ENCODE data around the gene SULT1A1. TPM values are rescaled to one million over a fixed set of nuclear protein-coding genes. Genes with fewer than 3 reads are reported as not detected.

Gene SULT1A1
- total RNA-seq, 4 donors from 2014 or later = 120 to 959 (median 337) TPM

- Histone ChIP-seq H3K4me1 (peaks cover 0 to 14% (median 2%) of the 10 kb centered on the region in 4 donors), H3K9me3 (no peaks in the 10 kb centered on the region)
- DNase-seq = no peak
Measured at GRCh38 chr16:28556914-28557320, 52.9 kb downstream of the SULT1A1 start.

GRCh38 chr16:28555561-28555960, 54.3 kb downstream of the SULT1A1 start:
- peaks cover 0 to 14% (median 2%) of the 10 kb centered on the region in 4 donors for H3K4me1 ChIP-seq

More at GRCh38 chr16:28556914-28557320, 52.9 kb downstream of the SULT1A1 start:
- no peak overlapping the region for H3K27ac ChIP-seq
- H3K4me3 ChIP-seq = no peak overlapping the region
- no peaks in the 10 kb centered on the region for H3K27me3 ChIP-seq
- no peak for TF ChIP-seq CTCF (IDR thresholded peaks at IDR 0.05)
- H3K36me3 ChIP-seq = peaks cover 0 to 17% (median 0%) of the 10 kb centered on the region in 3 donors

More at GRCh38 chr16:28555561-28555960, 54.3 kb downstream of the SULT1A1 start:
- Histone ChIP-seq H3K36me3 (peaks cover 0 to 17% (median 0%) of the 10 kb centered on the region in 3 donors), H3K27ac (no peak overlapping the region), H3K4me3 (no peak overlapping the region), H3K27me3 (no peaks in the 10 kb centered on the region), H3K9me3 (no peaks in the 10 kb centered on the region)
- TF ChIP-seq CTCF (IDR thresholded peaks at IDR 0.05) (no peak), POLR2A (IDR thresholded peaks at IDR 0.05) (no peak)
- no peak for DNase-seq

Other genes with a start within 250 kb of the SULT1A1 start
- 10 to 100 TPM in 3 of 4 donors, not detected in 1; 11.4 to 20.6 (median 16.8) TPM for gene NPIPB6, start 246.5 kb downstream of the SULT1A1 start, total RNA-seq
- gene EIF3CL, start 206.2 kb downstream of the SULT1A1 start, total RNA-seq = 100 to 1,000 TPM; 146 to 217 (median 216) TPM
- not detected for gene NPIPB7, start 137.7 kb downstream of the SULT1A1 start, total RNA-seq
- gene CLN3, start 118.0 kb downstream of the SULT1A1 start, total RNA-seq = 10 to 100 TPM; 47.0 to 83.6 (median 73.3) TPM
- 10 to 100 TPM; 11.9 to 25.2 (median 14.6) TPM for gene APOBR, start 115.4 kb downstream of the SULT1A1 start, total RNA-seq
- gene IL27, start 103.2 kb downstream of the SULT1A1 start, total RNA-seq = not detected
- 10 to 100 TPM in 1 of 4 donors, 1 to 10 TPM in 3; 1.6 to 11.9 (median 6.3) TPM for gene NUPR1, start 71.1 kb downstream of the SULT1A1 start, total RNA-seq
- gene SGF29, start 56.1 kb downstream of the SULT1A1 start, total RNA-seq = 100 to 1,000 TPM in 1 of 4 donors, 10 to 100 TPM in 3; 27.3 to 117 (median 45.6) TPM
- 100 to 1,000 TPM in 3 of 4 donors, 10 to 100 TPM in 1; 26.4 to 241 (median 178) TPM for gene SULT1A2, start 13.0 kb downstream of the SULT1A1 start, total RNA-seq
- gene NPIPB8, start 28.0 kb upstream of the SULT1A1 start, total RNA-seq = 1 to 10 TPM in 2 of 4 donors, under 1 TPM in 1, not detected in 1; 0.85 to 2.1 (median 1.3) TPM
- gene EIF3C, start 101.4 kb upstream of the SULT1A1 start, total RNA-seq = 100 to 1,000 TPM; 157 to 700 (median 233) TPM
- gene NPIPB9, start 141.7 kb upstream of the SULT1A1 start, total RNA-seq = 10 to 100 TPM in 1 of 4 donors, 1 to 10 TPM in 1, not detected in 2; 3.9 to 22.2 TPM
- 100 to 1,000 TPM in 3 of 4 donors, 10 to 100 TPM in 1; 93.9 to 208 (median 160) TPM for gene ATXN2L, start 213.0 kb upstream of the SULT1A1 start, total RNA-seq
- 100 to 1,000 TPM; 125 to 157 (median 131) TPM for gene TUFM, start 236.3 kb upstream of the SULT1A1 start, total RNA-seq